ENCODE measurements around the gene TMEM258.

TMEM258 gene

DNA sequence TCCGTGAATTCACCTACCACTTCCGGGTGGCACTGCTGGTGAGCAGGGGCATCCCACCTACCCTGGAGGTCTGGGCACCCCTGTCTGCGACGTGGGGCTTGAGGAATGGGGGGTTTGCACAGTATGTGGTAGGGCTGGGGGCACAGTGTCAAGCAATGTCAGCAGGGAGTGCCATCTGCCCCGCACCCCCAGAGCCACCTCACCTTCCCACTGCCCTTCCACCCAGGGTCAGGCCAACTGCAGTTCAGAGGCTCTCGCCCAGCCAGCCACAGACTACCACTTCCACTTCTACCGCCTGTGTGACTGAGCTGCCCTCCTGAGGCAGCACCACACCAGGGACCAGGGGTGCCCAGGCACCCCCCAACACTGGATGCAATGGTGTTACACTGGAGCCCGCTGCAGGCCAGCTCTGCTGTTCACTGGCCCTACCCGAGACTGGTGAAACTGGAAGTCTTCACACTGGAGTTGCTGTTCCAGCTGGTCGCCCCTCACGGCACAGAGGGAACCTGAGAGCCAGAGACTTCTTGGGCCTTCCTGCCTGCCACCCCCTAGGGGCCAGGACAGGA is 6.5 kb downstream of the TMEM258 start:
- TF ChIP-seq CTCF (IDR thresholded peaks at IDR 0.05; ENCODE audit: low read length, missing control alignments) = no peak
- no peak overlapping the region for H3K4me3 ChIP-seq (replicated peaks; ENCODE audit: low read depth, low read length)
- DNase-seq (ENCODE audit: low read depth) = no peak

DNA sequence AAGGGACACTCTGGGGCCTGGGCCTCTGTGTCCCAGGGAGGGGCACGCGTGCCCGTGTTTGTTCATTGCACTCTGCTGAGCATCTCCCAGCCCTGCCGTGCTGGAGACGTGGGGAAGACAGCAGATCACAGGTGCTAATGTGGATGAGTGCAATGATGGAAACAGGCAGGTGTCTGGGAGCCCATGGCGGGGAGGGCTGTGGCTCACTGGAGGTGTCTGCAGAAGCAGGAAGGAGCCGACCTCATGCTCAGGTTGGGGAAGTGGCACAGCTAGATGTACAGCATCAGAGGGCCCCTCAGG is 7.9 kb downstream of the TMEM258 start:
- DNase-seq (ENCODE audit: low read depth) = no peak
- no peak overlapping the region for H3K4me3 ChIP-seq (replicated peaks; ENCODE audit: low read depth, low read length)
- no peak for TF ChIP-seq CTCF (IDR thresholded peaks at IDR 0.05; ENCODE audit: low read length, missing control alignments)

DNA sequence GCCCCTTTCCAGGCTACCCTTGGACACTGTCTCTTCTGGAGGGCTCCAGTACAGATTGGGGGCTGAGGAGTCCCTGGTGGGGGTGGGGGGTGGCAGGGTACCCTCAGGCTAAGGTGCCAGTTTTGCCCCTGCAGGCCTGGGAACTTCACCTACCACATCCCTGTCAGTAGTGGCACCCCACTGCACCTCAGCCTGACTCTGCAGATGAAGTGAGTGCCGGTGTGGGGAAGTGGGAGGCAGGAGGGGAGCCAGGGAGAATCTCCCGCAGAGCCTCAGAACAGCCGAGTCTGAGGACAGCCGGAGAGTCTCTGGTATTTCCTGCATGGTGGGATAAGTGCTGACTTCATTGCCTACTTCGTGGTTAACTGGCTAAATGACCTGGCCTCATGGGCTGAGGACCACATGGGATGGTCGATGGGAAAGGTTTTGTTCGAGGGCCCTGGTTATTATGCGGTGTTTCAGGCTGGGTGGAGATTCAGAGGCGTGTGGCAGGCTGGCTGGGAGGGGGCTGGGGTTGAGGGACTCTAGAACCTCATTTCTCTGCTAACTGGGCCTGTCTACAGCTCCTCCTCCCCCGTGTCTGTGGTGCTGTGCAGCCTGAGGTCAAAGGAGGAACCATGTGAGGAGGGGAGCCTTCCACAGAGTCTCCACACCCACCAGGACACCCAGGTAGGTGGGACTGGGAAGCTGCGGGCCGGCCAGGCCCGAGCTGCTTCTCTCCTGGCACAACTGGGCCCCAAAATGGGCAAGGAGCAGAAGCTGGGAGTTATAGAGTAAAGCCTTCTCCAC is 8.5 kb downstream of the TMEM258 start:
- no peak for TF ChIP-seq CTCF (IDR thresholded peaks at IDR 0.05; ENCODE audit: low read length, missing control alignments)
- H3K4me3 ChIP-seq (replicated peaks; ENCODE audit: low read depth, low read length) = no peak overlapping the region
- DNase-seq (ENCODE audit: low read depth) = peak; percentile 56

- TF ChIP-seq CTCF (IDR thresholded peaks at IDR 0.05; ENCODE audit: low read length, missing control alignments) = no peak
- H3K4me3 ChIP-seq (replicated peaks; ENCODE audit: low read depth, low read length) = no peak overlapping the region
- DNase-seq (ENCODE audit: low read depth) = no peak
Observed at GRCh38 chr11:61782841-61783240, 9.6 kb downstream of the TMEM258 start.

DNA sequence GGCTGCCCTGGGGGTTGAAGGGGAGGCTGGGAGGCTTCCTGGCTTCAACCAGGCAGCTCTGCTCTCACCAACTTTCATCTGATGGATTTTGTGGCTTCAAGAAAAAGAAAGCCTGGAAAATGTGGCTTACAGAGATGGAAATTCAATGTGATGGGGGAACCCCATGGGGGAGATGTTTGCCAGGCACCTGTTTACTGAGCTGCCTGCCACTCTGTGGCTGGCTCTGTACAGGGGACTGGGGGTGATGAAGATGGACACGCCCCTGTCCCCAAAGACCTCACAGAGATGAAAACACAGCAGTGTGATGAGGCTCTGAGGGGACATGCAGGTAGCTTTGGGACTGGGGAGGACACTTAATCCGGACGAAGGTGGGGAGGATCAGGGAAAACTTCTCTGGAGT is 10.1 kb downstream of the TMEM258 start:
- no peak overlapping the region for H3K4me3 ChIP-seq (replicated peaks; ENCODE audit: low read depth, low read length)
- no peak for DNase-seq (ENCODE audit: low read depth)
- TF ChIP-seq CTCF (IDR thresholded peaks at IDR 0.05; ENCODE audit: low read length, missing control alignments) = no peak

DNA sequence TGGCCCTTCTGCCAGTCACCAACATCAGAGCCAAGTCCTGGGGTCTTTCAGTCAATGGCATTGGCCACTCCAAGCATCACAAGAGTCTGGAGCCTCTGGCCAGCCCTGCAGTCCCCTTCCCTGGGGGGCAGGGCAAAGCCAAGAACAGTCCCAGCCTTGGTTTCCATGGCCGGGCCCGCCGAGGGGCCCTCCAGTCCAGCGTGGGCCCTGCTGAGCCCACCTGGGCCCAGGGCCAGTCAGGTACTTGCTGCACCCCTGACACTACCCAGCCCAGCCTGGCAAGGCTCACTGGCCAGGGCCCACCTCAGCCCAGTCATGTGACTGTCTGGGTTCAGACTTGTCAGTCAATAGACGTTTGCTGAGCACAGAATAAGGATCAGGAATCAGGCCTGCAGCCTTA is 10.8 kb downstream of the TMEM258 start:
- no peak for TF ChIP-seq CTCF (IDR thresholded peaks at IDR 0.05; ENCODE audit: low read length, missing control alignments)
- DNase-seq (ENCODE audit: low read depth) = no peak
- no peak overlapping the region for H3K4me3 ChIP-seq (replicated peaks; ENCODE audit: low read depth, low read length)
